Keratinocyte (primary cell): ENCODE measurements around the gene POU6F2.
"Not testable (repeated sequence)": the region's sequence is repeated elsewhere in the genome, so short reads cannot be mapped to it uniquely, and the experiment has no call there.

Experiments
- CTCF ChIP-seq, 3 experiments: IDR thresholded peaks in 1 of 3; conservative IDR thresholded peaks in 1 of 3; optimal IDR thresholded peaks in 1 of 3; 2 replicates in 2 of 3; 3 replicates in 1 of 3; pipeline versions ENCODE3 to v1.5.1; 2011; ENCODE audit warnings: low read length in 3 of 3, mild to moderate bottlenecking in 3 of 3, moderate library complexity in 2 of 3, control low read depth in 1 of 3, inconsistent platforms in 1 of 3; ENCODE audit not compliant: insufficient read depth in 2 of 3; ENCODE audit errors: extremely low read depth in 1 of 3
- EZH2 ChIP-seq: IDR thresholded peaks from one replicate; pipeline ENCODE4 v1.6.1; 2012; ENCODE audit warnings: inconsistent platforms, mild to moderate bottlenecking, low read length, moderate library complexity

GRCh38 chr7:39331607-39332006 is 353.9 kb downstream of the POU6F2 start:
- TF ChIP-seq EZH2; CTCF (optimal IDR thresholded peaks at IDR 0.05 in 1 of 3, IDR thresholded peaks at IDR 0.05 in 1 of 3, conservative IDR thresholded peaks at IDR 0.05 in 1 of 3; ENCODE audit: extremely low read depth in 1 of 3, insufficient read depth in 2 of 3, low read length in 3 of 3): not testable (repeated sequence)
